ENCODE data around the gene RAB40B. TPM values are rescaled to one million over a fixed set of nuclear protein-coding genes. Genes with fewer than 3 reads are reported as not detected.
A peak's percentile ranks its signal among the peaks of the same experiment; 100 is the strongest.

Gene RAB40B
- total and polyA plus RNA-seq, 2 of the 13 experiments (the other 11 are each of a cell fraction or from before 2014, with no cell fraction given): 6.2 to 6.5 TPM

DNA sequence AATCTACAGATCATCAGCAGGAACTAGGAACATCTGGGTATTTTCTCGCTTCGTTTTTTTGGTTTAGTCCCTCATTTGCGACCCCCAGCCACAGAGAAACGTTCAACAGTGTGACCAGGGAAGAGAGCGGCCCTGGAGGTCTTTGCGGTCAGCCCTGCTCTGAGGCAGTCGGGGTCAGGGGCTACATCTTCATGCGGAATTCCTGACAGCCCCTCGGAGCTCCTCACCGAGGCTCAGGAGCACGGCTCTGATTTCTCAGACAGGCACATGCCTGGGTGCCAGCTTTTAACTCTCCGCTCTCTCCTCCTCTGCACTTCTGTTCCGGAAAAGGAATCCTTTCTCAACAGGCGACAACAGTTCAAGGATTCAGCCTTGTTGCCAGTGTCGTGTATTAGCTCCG lies 42.2 kb downstream of the RAB40B start (continued):
- TF ChIP-seq, protein P1, sequence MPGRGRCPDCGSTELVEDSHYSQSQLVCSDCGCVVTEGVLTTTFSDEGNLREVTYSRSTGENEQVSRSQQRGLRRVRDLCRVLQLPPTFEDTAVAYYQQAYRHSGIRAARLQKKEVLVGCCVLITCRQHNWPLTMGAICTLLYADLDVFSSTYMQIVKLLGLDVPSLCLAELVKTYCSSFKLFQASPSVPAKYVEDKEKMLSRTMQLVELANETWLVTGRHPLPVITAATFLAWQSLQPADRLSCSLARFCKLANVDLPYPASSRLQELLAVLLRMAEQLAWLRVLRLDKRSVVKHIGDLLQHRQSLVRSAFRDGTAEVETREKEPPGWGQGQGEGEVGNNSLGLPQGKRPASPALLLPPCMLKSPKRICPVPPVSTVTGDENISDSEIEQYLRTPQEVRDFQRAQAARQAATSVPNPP (CRISPR knock-in tag; IDR thresholded peaks at IDR 0.05): no peak

DNA sequence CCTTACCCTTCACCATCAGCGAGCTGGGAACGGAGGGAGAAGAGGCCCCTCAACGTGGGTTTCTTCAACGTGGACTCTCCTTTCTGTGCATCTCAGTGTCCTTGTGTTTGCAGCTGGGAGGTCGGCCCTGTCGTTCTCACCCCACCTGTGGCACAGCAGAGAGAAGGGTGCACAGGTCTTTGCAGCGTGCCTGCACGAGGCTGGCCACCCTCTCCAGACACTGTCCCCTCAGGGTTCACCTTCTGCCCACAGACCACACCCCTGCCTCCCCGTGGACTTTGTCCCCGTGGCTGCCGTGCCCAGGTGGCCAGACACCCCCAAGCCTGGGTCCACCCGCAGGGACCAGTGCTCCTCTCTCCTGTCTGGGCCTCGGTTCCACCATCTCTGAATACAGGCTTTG lies 43.0 kb downstream of the RAB40B start:
- Histone ChIP-seq H3K27me3 (ENCODE audit: control insufficient read depth in 1 of 2, insufficient read depth in 2 of 2, low read length in 2 of 2) (no peaks in the 10 kb centered on the region), H4K20me1 (ENCODE audit: insufficient read depth, low read length) (no peaks in the 10 kb centered on the region), H3K4me2 (ENCODE audit: low read depth, low read length) (peak overlapping the region; percentile 69), H3K36me3 (replicated peaks in 1 of 2; ENCODE audit: control insufficient read depth in 1 of 2, insufficient read depth in 2 of 2, low read length in 2 of 2) (no peaks in the 10 kb centered on the region), H2AFZ (ENCODE audit: low read length) (no peak overlapping the region), H3K4me1 (ENCODE audit: insufficient read depth, low read length) (peaks cover 31% of the 10 kb centered on the region), H3K79me2 (ENCODE audit: insufficient read depth, low read length) (no peaks in the 10 kb centered on the region), H3K27ac (ENCODE audit: extremely low read length, insufficient read depth, low read length) (no peak overlapping the region), H3K4me3 (replicated peaks in 1 of 3; ENCODE audit: insufficient read depth in 1 of 3, low read depth in 2 of 3, low read length in 3 of 3) (peak overlapping the region; percentile 14 to 36 (median 29); a peak in 3 of 6 replicates), H3K9ac (ENCODE audit: insufficient read depth, low read depth, low read length) (peak overlapping the region; percentile 44), H3K9me3 (ENCODE audit: low read length) (no peaks in the 10 kb centered on the region)
- in situ Hi-C loops (cut with HindIII; ENCODE audit: extremely low pct_ligation_motif_present, low pct_unique_long_range_greater_than_20kb): no loop called here
- WGBS (ENCODE audit: low lambda C conversion rate): 30% methylated on average over 13 of the region's 13 CpGs
- BruUV-seq (replicated peaks): no TSS peak
- ChIA-PET POLR2A (no interaction called here), CTCF (ENCODE audit: low intra/inter-chr PET ratio, low total read pairs) (no interaction called here)
- ATAC-seq: peak; percentile 16; the same call in 2 of the 3 replicates
- peak; percentile 43 for FAIRE-seq
- intact Hi-C loops (cut with micrococcal nuclease; ENCODE audit: unreplicated experiment): no loop called here
- DNase-seq (ENCODE audit: low spot score): no peak
- TF ChIP-seq MATR3 (CRISPR knock-in tag; IDR thresholded peaks at IDR 0.05) (no peak), NKX3-1 (CRISPR knock-in tag; IDR thresholded peaks at IDR 0.05) (no peak), AHR (CRISPR knock-in tag; IDR thresholded peaks at IDR 0.05) (no peak), ZSCAN22 (CRISPR knock-in tag; IDR thresholded peaks at IDR 0.05) (no peak), REXO4 (CRISPR knock-in tag; IDR thresholded peaks at IDR 0.05; ENCODE audit: borderline replicate concordance) (no peak), NFYC (CRISPR knock-in tag; IDR thresholded peaks at IDR 0.05) (no peak), KLF9 (CRISPR knock-in tag; IDR thresholded peaks at IDR 0.05; ENCODE audit: low read depth) (no peak), ZSCAN29 (CRISPR knock-in tag; conservative IDR thresholded peaks at IDR 0.05) (no peak), ZNF446 (CRISPR knock-in tag; IDR thresholded peaks at IDR 0.05) (no peak), EEA1 (CRISPR knock-in tag; IDR thresholded peaks at IDR 0.05; ENCODE audit: borderline replicate concordance) (no peak), ZNF124 (CRISPR knock-in tag; IDR thresholded peaks at IDR 0.05) (no peak)
- TF ChIP-seq, protein P2, sequence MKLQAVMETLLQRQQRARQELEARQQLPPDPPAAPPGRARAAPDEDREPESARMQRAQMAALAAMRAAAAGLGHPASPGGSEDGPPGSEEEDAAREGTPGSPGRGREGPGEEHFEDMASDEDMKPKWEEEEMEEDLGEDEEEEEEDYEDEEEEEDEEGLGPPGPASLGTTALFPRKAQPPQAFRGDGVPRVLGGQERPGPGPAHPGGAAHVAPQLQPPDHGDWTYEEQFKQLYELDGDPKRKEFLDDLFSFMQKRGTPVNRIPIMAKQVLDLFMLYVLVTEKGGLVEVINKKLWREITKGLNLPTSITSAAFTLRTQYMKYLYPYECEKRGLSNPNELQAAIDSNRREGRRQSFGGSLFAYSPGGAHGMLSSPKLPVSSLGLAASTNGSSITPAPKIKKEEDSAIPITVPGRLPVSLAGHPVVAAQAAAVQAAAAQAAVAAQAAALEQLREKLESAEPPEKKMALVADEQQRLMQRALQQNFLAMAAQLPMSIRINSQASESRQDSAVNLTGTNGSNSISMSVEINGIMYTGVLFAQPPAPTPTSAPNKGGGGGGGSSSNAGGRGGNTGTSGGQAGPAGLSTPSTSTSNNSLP (IDR thresholded peaks at IDR 0.05; ENCODE audit: low read depth, low read length): no peak
- TF ChIP-seq, protein P3, sequence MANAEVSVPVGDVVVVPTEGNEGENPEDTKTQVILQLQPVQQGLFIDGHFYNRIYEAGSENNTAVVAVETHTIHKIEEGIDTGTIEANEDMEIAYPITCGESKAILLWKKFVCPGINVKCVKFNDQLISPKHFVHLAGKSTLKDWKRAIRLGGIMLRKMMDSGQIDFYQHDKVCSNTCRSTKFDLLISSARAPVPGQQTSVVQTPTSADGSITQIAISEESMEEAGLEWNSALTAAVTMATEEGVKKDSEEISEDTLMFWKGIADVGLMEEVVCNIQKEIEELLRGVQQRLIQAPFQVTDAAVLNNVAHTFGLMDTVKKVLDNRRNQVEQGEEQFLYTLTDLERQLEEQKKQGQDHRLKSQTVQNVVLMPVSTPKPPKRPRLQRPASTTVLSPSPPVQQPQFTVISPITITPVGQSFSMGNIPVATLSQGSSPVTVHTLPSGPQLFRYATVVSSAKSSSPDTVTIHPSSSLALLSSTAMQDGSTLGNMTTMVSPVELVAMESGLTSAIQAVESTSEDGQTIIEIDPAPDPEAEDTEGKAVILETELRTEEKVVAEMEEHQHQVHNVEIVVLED (CRISPR knock-in tag; IDR thresholded peaks at IDR 0.05; ENCODE audit: borderline replicate concordance): no peak
- TF ChIP-seq, protein P4, sequence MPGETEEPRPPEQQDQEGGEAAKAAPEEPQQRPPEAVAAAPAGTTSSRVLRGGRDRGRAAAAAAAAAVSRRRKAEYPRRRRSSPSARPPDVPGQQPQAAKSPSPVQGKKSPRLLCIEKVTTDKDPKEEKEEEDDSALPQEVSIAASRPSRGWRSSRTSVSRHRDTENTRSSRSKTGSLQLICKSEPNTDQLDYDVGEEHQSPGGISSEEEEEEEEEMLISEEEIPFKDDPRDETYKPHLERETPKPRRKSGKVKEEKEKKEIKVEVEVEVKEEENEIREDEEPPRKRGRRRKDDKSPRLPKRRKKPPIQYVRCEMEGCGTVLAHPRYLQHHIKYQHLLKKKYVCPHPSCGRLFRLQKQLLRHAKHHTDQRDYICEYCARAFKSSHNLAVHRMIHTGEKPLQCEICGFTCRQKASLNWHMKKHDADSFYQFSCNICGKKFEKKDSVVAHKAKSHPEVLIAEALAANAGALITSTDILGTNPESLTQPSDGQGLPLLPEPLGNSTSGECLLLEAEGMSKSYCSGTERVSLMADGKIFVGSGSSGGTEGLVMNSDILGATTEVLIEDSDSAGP (CRISPR knock-in tag; IDR thresholded peaks at IDR 0.05; ENCODE audit: borderline replicate concordance): peak; percentile 46; the same call in 1 of the 2 replicates
- TF ChIP-seq, protein P5, sequence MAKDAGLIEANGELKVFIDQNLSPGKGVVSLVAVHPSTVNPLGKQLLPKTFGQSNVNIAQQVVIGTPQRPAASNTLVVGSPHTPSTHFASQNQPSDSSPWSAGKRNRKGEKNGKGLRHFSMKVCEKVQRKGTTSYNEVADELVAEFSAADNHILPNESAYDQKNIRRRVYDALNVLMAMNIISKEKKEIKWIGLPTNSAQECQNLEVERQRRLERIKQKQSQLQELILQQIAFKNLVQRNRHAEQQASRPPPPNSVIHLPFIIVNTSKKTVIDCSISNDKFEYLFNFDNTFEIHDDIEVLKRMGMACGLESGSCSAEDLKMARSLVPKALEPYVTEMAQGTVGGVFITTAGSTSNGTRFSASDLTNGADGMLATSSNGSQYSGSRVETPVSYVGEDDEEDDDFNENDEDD (CRISPR knock-in tag; IDR thresholded peaks at IDR 0.05; ENCODE audit: borderline replicate concordance): no peak
